ENCODE measurements around the gene LNPEP. TPM values are rescaled to one million over a fixed set of nuclear protein-coding genes. Genes with fewer than 3 reads are reported as not detected.
"Not testable (repeated sequence)": the region's sequence is repeated elsewhere in the genome, so short reads cannot be mapped to it uniquely, and the experiment has no call there.

LNPEP gene
- total RNA-seq, 1 donor from 2014 or later: 33.9 TPM

- no peak for DNase-seq (ENCODE audit: extremely low spot score in 2 of 2)
- H3K36me3 ChIP-seq: no peaks in the 10 kb centered on the region
- H3K9me3 ChIP-seq: no peaks in the 10 kb centered on the region
- peaks cover 10% of the 10 kb centered on the region for H3K4me1 ChIP-seq
- H3K27me3 ChIP-seq: no peaks in the 10 kb centered on the region
- no peak overlapping the region for H3K4me3 ChIP-seq
- no peak for TF ChIP-seq CTCF (IDR thresholded peaks at IDR 0.05)
- TF ChIP-seq POLR2A (IDR thresholded peaks at IDR 0.05): no peak
- intact Hi-C loops (cut with DNase I): no loop called here
- no peak overlapping the region for H3K27ac ChIP-seq
These were observed 6.8 kb upstream of the LNPEP start for GRCh38 chr5:96928931-96929708.

DNA sequence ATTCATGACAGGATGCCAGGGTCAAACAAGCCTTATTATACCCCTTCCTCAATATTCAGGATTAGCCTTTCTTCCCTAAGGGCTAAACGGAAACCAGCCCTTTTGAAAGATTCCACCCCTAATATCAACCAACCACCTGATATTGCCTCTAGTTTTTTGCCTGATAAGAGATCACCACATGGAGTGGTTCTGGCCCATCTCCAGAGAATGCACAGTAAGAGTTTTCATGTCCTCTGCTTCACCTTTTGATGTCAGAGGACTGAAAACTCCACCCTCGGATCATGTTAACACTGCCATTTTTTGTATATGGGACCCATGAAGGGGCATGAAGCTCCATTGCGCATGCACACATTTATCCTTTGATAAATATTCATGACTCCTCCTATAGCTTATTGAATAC, 5.8 kb upstream of the LNPEP start:
- Histone ChIP-seq H3K36me3 (no peaks in the 10 kb centered on the region), H3K27ac (no peak overlapping the region), H3K4me3 (no peak overlapping the region), H3K9me3 (no peaks in the 10 kb centered on the region), H3K4me1 (peaks cover 14% of the 10 kb centered on the region), H3K27me3 (no peaks in the 10 kb centered on the region)
- TF ChIP-seq CTCF (IDR thresholded peaks at IDR 0.05) (no peak), POLR2AphosphoS5 (IDR thresholded peaks at IDR 0.05; ENCODE audit: insufficient read depth in 1 of 2, low read depth in 1 of 2) (no peak), POLR2A (IDR thresholded peaks at IDR 0.05) (no peak)
- DNase-seq (ENCODE audit: extremely low spot score in 2 of 2): no peak
- intact Hi-C loops (cut with DNase I): no loop called here

GRCh38 chr5:96930589-96930988, 5.3 kb upstream of the LNPEP start:
- Histone ChIP-seq H3K4me3 (no peak overlapping the region), H3K27ac (no peak overlapping the region), H3K4me1 (peaks cover 14% of the 10 kb centered on the region), H3K9me3 (no peaks in the 10 kb centered on the region), H3K27me3 (no peaks in the 10 kb centered on the region), H3K36me3 (no peaks in the 10 kb centered on the region)
- TF ChIP-seq POLR2A (IDR thresholded peaks at IDR 0.05): no peak
- TF ChIP-seq CTCF (IDR thresholded peaks at IDR 0.05): no peak
- no peak for TF ChIP-seq POLR2AphosphoS5 (IDR thresholded peaks at IDR 0.05; ENCODE audit: insufficient read depth in 1 of 2, low read depth in 1 of 2)
- intact Hi-C loops (cut with DNase I): no loop called here
- DNase-seq (ENCODE audit: extremely low spot score in 2 of 2): no peak

DNA sequence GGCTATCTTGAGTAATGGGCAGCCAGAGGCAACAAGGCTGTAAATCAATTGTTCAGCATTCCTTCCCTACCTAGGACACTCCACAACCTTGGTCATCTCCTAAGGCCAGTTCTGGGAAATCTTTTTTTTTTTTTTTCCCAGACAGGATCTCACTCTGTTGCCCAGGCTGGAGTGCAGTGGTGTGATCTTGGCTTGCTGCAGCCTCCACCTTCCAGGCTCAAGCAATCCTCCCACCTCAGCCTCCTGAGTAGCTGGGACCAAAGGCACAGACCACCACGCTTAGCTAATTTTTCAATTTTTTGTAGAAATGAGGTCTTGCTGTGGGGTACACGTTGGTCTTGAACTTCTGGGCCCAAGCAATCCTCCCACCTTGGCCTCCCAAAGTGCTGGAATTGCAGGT, 4.8 kb upstream of the LNPEP start:
- H3K4me1 ChIP-seq: peaks cover 14% of the 10 kb centered on the region
- DNase-seq (ENCODE audit: extremely low spot score in 2 of 2); H3K9me3 ChIP-seq; H3K27me3 ChIP-seq; H3K36me3 ChIP-seq; H3K4me3 ChIP-seq; intact Hi-C loops (cut with DNase I); H3K27ac ChIP-seq: not testable (repeated sequence)

- intact Hi-C loops (cut with DNase I): no loop called here
- Histone ChIP-seq H3K36me3 (no peaks in the 10 kb centered on the region), H3K9me3 (no peaks in the 10 kb centered on the region), H3K4me3 (no peak overlapping the region), H3K27ac (no peak overlapping the region), H3K4me1 (peaks cover 14% of the 10 kb centered on the region), H3K27me3 (no peaks in the 10 kb centered on the region)
- TF ChIP-seq CTCF (IDR thresholded peaks at IDR 0.05): no peak
- no peak for TF ChIP-seq POLR2A (IDR thresholded peaks at IDR 0.05)
- DNase-seq (ENCODE audit: extremely low spot score in 2 of 2): no peak
These were observed 4.3 kb upstream of the LNPEP start for GRCh38 chr5:96931605-96932004.

All from vagina (tissue), 2 donors.